HG03095 (cell line): ENCODE data around the gene CC2D2B.
"Not testable (repeated sequence)": the region's sequence is repeated elsewhere in the genome, so short reads cannot be mapped to it uniquely, and the experiment has no call there.

Experiments
- ATAC-seq: cut with Tn5 transposase; IDR thresholded peaks from one replicate; pipeline ENCODE4 v1.9.1; 2021; ENCODE audit warnings: moderate library complexity; ENCODE audit not compliant: unreplicated experiment

CC2D2B gene, protein sequence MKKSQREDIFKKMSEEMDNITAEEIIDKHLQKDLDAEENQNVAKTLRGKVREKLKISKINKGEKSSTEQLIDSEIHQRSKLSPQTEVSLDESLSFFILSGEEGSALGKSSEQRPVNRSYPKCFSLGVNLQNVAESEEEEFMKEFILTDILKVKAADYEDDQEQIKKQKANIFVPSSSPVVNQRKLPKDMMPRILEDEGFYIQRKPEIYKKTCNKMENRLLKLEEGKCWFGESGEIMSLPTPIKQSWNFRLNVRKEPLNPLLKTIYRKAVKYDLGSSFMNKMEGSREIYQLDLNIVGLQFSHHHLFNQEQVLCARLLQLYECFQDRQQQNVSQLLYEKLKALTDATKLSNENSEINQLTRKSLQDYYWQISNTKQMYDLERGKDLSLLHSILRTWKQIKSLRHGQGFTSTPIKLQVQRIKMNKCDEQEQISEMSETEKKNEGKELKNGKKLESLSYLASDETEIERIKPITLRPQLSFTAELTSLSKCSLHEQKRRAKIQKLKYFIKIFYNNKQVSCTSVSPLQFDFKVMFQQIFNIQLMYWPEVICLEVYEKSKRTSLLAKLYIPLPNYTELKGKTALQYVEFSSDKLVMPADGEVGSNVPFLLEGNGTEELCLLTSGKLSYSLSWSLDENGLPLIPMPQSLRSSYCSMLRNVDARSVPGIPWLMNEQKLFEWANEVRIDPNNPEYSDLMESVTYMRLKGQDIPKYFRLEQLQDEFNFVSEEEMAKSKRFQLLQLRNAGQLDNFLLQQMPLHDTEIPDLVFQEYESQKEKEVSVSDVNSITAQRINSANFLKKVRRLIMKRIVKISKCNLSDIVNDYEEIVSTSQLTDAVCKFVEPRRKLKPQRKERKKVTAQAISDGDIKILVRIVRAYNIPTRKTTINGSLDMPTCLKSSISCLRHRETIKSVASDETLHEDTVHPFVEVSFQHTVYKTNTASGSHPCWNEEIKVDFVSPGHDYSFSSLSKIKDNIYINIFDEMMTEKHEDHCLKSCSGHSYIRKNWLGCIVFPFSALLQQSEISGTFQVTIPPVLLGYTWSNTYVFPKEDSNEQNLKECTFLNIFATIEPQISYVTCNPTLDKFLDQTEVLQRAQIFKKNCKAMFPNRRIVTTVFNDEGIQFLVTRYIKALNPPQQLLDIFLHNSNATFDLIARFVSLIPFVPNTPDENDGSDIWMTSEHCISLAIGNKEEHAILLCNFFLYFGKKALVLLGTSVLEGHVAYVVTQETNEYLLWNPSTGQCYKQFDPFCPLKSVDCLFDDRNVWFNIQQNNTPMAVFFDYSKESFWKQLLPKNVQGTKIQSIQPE (N-terminal part only)

DNA sequence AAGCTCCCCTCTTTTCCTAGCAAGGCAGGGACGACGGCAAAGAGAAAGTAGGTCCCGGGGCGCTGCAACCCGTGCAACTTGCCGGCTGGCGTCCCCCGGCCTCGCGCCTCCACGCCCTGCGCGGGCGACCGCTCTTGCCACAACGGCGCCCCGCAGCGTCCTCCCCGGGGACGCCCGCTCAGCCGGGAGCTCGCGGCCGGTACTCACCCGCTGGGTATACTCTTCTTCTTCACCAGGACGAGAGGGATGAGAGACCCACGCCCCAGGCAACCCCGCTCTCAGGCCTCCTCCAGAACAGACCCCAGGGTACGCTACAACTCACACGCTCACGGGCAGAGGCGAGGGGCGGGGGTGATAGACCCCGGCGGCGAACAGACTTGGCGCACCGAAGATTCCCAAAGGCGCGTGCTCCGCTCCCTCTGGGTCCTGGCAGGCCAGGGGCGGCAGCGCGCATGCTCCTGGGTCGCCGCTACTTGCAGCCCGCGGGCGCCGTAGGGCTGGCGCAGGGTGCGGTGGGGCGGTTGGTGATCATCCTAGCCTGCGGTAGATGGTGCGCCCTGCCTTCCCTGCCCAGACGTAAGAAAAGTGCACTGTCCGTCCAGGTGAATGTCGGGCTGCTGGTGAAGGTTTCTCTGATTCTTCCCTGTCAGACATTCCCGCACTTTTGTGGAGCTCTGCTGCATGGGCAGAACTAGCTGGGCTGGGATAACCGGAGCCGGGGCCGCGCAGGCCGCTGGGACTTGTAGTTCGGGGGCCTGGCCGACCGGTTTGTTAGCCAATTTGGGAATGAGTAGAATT, at the start of gene CC2D2B:
Gene CC2D2B (plus strand): TSS at position 520 of the 798 bp plus-strand sequence. CDS start 3,349 bp downstream, outside the sequence.
- peak; percentile 80 for ATAC-seq

DNA sequence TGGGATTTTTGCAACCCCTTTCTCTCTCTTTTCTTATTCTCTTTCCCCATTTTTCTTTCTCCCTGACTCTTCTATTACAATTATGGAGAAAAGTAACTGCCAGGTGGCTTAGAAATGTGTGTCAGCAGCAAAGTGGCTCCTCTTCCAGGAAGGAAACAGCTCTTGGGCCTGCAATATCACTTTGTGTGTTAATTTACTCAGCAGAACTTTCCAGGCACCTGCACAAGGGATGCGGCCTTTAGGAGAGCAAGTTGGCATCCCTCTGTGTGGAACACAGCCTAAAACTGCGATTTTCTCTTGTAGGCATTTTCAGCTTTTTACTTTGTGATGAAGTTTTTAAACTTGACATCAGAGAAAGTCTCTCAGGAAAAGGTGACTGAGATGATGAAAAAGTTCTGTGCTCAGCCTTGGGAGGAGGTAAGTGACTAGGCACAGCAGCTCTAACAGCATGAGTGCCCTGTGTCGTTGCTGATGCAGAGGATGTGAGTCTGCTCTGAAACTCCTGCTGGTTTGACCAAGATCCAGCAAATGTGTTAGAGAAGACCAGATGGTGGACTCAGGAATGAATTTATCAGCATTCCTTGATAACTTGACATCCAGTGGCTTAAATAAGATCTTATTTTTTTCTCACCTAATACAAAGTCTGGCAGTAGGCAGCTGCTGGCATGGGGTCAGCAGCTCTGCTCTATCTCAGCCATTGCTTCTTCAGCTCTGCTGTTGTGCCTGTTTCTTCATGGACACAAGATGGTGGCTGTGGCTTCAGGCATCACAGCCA, 47.4 kb upstream of the CC2D2B start:
- ATAC-seq = no peak

DNA sequence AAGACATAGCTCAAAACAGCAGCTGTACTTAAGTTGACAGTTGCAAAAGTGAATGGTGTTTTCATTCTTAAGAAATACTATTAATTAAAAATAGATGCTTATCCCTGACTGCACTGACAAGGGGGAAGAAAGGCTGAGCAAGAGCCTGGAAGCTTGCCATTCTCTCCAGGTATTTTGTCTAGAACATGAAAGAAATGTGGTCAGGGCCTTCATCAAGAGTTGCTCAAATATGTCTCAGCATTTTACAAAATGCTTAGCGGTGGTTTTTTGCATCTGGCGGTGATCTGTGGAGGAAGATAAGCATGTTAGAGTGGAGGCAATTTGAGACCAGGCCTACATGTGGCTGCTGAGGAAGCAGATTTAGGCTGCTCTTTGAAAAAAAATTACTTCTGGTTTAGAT, 46.4 kb upstream of the CC2D2B start:
- no peak for ATAC-seq

DNA sequence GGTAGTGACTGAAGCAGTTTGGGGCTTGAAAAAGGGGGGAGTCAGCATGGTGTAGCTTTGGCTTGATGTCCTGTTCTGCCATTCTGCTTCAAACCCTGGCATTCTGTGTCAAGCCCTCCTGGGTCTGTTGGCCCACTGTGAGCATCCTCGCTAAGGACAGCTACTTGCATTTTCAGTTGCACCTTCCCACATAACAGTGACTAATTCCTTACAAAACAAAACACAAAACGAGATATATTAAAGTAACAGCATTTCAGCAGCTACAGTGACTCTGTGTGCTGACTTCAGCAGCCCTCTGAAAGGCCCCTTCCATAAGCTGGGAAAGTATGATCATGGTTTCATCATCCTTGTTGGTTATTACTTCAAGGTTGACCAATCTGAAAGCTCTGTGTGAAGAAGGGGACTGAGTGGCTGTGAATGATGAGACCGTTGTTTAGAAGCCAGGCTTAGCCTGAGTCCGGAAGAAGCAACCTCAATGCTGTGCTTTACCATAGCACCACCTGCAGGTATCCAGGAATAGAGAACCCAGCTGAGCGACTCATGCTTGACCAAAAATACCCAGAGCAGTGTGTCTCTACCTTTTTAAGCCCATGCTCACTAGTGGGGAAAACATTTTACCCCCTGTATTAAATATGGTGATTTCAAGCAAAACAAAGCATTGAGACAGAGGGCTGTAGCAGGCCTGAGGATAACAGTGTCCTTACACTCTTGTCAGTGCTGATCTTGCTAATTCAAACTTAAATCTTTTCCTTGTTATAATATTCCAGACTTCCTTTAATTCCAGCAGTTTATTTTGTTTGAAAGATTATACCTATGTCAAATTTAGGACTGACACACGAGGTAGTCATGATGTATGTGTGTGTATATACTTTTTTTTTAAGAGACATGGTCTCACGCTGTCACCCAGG, 42.6 kb upstream of the CC2D2B start:
- peak; percentile 89 for ATAC-seq

DNA sequence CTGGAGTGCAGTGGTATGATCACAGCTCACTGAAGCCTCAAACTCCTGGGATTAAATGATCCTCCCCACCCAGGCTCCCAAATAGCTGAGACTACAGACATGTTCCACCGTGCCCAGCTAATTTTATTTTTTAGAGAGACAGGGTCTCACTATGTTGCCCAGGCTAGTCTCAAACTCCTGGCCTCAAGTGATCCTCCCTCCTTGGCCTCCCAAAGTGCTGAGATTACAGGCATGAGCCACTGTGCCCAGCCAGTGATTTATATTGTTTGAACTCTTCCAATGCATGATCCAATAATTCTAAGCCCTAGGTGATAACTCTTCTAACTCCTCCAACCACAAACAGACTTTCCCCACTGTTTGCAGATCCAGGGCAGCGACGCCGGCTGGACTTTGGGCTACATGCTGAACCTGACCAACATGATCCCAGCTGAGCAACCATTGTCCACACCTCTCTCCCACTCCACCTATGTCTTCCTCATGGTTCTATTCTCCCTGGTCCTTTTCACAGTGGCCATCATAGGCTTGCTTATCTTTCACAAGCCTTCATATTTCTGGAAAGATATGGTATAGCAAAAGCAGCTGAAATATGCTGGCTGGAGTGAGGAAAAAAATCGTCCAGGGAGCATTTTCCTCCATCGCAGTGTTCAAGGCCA, 41.8 kb upstream of the CC2D2B start:
- no peak for ATAC-seq

DNA sequence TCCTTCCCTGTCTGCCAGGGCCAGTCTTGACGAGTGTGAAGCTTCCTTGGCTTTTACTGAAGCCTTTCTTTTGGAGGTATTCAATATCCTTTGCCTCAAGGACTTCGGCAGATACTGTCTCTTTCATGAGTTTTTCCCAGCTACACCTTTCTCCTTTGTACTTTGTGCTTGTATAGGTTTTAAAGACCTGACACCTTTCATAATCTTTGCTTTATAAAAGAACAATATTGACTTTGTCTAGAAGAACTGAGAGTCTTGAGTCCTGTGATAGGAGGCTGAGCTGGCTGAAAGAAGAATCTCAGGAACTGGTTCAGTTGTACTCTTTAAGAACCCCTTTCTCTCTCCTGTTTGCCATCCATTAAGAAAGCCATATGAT, 41.3 kb upstream of the CC2D2B start:
- no peak for ATAC-seq

DNA sequence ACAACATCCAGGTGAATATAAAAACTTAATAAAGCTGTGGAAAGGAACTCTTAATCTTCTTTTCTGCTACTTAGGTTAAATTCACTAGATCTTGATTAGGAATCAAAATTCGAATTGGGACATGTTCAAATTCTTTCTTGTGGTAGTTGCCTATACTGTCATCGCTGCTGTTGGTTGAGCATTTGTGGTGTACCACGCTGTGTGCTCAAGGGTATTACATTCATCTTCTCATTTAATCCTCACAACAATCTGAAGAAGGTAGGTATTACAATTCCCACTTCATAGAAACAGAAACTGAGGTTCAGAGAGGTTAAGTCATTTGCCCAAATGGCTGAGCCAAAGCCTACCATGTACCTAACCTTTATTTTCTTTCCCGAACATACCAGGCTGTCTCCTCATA, 39.9 kb upstream of the CC2D2B start:
- no peak for ATAC-seq

DNA sequence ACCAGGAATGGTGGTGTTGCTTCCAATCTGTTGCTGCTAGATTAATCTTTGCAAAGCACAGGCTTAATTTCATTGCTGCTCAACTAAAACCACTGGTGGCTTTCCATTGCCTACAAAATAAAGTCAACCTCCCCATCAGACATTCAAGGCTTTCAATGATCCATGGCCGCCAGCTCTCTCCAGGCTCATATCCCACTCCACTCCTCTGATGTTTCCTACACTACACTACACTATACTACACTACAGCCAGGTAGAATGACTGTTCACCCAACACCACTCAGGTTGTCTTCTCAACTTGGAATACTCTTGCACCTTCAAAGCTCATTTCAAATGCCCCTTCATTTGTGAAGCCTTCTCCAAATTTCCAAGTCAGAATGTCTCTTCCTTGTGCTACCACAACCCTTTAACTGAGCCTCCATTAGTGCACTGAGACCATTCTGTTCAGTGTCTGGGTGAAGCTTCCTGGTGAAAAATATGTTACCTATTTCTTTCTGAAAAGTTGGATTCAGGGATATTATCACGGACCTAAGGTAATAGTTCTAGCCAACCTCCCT, 35.5 kb upstream of the CC2D2B start:
- ATAC-seq = no peak

DNA sequence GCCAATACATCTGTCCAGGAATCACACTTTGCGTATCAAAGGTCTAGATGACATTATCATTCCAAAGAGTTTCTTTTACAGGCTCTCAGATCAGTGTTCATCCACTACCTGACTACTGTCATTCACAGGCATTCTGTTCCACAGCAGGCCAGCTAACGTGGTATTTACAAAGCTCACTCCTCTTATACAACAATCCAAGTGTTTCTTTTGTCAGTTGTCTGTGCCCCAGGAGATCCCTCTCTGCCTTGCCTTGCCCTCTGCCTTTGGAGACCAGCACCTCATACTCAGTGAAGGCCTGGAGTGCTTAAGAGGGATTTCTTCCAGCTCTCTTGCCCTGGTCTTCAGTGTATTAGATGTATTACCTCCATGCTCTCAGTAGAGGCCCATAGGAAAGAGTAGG, 34.6 kb upstream of the CC2D2B start:
- no peak for ATAC-seq

DNA sequence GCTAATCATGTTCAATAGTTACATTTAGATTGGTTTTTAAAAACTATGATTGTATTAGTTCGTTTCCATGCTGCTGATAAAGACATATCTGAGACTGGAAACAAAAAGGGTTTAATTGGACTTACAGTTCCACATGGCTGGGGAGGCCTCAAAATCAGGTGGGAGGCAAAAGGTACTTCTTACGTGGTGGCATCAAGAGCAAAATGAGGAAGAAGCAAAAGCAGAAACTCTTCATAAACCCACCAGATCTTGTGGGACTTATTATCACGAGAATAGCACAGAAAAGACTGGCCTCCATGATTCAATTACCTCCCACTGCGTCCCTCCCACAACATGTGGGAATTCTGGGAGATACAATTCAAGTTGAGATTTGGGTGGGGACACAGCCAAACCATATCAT, 34.1 kb upstream of the CC2D2B start:
- no peak for ATAC-seq

DNA sequence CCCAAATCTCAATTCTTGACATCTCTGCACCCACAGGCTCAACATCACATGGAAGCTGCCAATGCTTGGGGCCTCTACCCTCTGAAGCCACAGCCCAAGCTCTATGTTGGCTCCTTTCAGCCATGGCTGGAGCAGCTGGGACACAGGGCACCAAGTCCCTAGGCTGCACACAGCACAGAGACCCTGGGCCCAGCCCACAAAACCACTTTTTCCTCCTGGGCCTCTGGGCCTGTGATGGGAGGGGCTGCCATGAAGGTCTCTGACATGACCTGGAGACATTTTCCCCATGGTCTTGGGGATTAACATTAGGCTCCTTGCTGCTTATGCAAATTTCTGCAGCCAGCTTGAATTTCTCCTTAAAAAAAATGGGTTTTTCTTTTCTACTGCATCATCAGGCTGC, 33.0 kb upstream of the CC2D2B start:
- ATAC-seq = not testable (repeated sequence)

DNA sequence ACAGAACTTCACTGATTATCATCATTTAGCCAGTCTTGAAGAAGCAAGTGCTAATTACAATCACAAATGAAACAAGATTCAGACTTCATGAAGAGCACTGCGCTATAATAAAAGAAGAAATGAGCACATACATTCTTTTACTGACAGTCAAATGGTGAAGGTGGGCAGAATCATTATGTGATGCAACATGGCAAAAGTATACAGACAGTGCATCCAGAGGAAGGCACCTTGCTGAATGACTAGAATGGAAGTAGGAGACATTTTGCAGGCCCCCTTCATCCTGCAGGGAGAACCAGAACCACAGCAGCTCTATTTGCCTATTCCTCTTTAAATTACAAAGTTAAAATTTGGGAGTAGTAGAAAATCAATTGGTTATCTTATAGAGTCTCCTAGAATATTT, 31.0 kb upstream of the CC2D2B start:
- ATAC-seq = no peak

DNA sequence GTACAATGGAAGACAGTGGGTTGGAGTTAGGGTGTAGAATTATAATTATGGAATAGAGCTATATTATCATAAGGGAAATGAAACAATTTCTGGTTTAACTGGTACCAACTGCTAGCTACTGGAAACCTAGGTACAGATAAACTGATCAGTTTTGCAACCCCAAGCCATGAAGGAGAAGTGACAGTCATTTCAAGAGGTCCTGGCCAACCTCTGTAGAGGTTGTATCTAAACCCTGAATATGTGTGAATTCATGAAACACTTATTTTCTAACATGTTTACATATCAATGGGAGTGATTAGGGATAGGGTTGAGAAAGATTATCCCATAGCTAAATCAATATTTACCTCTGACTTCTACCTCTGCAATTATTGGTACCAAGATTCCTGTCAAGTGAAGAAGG, 29.9 kb upstream of the CC2D2B start:
- ATAC-seq = no peak

DNA sequence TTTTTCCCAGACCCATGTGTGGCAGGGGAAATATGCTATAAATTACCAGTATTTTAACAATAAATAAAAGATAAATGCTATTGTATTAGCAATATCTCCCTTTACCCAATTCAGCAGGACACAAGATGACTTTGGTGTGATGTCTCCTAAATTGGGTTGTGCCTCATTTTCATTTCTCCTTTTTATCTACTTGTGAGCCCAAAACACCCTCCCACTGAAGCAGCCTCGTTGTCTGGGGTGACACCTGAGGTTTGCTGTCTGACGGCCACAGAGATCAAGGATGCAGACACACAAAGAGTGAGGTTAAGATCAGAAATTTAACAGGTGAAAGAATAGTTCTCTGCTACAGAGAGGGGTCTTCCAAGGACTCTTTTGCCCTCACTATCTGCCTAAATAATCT, 27.1 kb upstream of the CC2D2B start:
- no peak for ATAC-seq

DNA sequence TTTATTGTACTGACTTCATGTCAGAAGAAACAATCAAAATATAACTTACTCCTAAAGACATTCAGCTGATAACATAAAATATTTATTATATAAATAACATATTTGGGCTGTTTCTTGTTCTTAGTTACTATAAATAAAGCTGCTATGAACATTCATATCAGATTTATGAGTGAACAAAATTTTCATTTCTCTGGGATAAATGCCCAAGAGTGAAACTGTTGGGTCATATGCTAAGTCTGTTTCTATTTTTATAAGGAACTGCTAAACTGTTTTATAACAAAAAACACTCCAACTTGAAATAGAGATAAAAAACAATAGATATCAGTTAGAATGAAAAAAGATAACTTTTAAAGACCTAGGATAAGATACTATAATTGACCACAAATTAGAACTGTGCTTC, 26.5 kb upstream of the CC2D2B start:
- ATAC-seq = no peak

DNA sequence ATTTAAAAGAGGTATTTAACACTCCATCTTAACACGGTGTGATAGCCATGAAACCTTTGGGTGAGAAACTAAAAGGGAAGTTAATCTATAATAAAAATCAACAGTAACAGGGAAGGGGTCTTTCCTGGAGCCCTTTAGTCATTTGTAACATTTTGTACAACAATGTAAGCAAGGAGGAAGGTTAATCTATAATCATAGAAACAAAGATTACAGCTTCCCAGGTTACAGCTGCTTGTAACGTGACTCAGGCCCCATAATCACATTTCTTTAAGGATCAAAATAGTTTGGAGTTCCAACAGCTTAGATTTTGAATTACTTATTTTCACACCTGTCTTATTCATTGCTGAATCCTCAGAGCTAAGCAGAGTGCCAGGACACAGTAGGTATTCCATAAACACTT, 17.9 kb upstream of the CC2D2B start:
- ATAC-seq = no peak

DNA sequence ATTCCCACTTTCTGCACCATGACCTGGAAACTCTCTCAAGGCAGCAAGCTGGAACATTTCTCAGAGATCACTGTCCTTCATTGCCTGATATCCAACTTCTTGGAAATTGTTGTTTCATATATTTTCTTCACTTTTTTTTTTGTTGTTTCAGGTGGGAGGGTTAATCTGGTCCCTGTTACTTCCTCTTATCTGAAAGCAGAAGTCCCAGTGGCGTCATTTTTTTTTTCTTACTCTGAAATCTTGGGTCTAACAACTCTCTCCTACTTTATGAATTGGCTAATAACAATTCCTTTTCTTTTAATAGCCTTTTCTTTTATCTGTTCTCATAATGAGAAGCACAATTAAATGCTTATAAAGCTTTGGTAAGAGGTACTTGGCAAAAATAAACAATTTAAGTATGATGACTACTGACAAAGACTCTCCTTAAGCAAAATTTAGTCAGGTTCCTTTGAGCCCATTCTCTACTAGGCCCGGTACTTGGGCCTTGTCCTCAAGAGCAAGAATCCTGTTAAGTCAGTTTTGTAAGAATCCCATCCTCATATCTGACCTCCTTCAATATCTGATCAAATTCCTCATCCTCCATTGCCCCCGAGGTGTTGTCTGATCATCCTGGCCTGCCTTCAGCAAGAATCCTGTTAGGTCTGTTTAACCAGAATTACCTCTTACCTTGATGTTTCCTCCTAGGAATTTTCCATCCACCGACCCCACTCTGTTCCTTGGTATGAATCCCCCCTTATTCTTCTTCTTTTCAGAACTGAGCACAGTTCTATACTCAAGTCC, 11.5 kb upstream of the CC2D2B start:
- ATAC-seq = no peak
